ENCODE results near the gene PSMB11. TPM values are rescaled to one million over a fixed set of nuclear protein-coding genes. Genes with fewer than 3 reads are reported as not detected.
"Not testable (repeated sequence)": the region's sequence is repeated elsewhere in the genome, so short reads cannot be mapped to it uniquely, and the experiment has no call there.

Gene PSMB11
- total and polyA plus RNA-seq, 2 experiments from 2014 or later = not detected

DNA sequence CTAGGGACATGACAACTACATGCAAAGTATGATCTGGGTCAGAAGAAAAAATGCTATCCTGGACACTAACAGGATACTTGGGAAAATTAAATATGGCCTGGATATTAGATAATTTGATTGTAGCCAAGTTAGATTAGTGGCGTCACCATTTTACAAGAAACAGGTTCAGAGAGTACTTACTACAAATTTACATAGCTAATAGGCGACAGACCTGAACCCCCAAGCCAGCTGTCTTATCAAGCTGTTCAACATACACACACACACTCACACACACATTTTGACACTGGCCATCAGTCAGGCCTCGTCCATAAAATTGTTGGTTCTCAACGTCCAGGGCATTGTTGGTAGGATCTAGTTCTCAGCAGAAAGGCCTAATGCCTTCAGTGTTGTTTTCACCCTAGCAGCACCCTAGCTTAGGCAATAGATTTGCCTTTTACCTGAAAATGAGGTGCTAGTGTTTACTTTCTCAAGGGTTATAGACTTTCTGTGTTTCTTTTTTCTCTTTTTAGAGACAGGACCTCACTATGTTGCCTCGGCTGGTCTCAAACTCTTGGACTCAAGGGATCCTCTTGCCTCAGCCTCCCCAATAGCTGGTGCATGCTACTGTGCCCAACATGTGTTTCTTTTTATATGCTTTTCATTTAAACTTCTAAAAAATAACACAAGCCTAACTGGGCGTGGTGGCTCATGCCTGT is 28.8 kb upstream of the PSMB11 start:
- Histone ChIP-seq H3K4me2 (no peak overlapping the region), H3K4me3 (no peak overlapping the region), H4K20me1 (ENCODE audit: insufficient read depth, poor library complexity, severe bottlenecking) (no peaks in the 10 kb centered on the region), H3K79me2 (peaks cover 8% of the 10 kb centered on the region), H3K9me2 (replicated peaks; ENCODE audit: insufficient read depth) (no peaks in the 10 kb centered on the region), H3K36me3 (replicated peaks; ENCODE audit: insufficient read depth, low read depth) (no peaks in the 10 kb centered on the region), H2AFZ (no peak overlapping the region), H3K4me1 (ENCODE audit: insufficient read depth) (peaks cover 7% of the 10 kb centered on the region), H3K9me3 (ENCODE audit: low read depth) (no peaks in the 10 kb centered on the region), H3K27ac (no peak overlapping the region), H3K27me3 (no peaks in the 10 kb centered on the region)
- TF ChIP-seq EZH2phosphoT487 (IDR thresholded peaks at IDR 0.05; ENCODE audit: low read depth, severe bottlenecking, unreplicated experiment) (no peak), EZH2 (IDR thresholded peaks at IDR 0.05; ENCODE audit: borderline replicate concordance) (no peak)
- TF ChIP-seq, protein P1, sequence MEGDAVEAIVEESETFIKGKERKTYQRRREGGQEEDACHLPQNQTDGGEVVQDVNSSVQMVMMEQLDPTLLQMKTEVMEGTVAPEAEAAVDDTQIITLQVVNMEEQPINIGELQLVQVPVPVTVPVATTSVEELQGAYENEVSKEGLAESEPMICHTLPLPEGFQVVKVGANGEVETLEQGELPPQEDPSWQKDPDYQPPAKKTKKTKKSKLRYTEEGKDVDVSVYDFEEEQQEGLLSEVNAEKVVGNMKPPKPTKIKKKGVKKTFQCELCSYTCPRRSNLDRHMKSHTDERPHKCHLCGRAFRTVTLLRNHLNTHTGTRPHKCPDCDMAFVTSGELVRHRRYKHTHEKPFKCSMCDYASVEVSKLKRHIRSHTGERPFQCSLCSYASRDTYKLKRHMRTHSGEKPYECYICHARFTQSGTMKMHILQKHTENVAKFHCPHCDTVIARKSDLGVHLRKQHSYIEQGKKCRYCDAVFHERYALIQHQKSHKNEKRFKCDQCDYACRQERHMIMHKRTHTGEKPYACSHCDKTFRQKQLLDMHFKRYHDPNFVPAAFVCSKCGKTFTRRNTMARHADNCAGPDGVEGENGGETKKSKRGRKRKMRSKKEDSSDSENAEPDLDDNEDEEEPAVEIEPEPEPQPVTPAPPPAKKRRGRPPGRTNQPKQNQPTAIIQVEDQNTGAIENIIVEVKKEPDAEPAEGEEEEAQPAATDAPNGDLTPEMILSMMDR (IDR thresholded peaks at IDR 0.05; ENCODE audit: poor library complexity) = no peak
- WGBS (ENCODE audit: low lambda C conversion rate, missing lambda C conversion rate) = 70% methylated on average over 6 of the region's 6 CpGs
- DNase-seq (ENCODE audit: low spot score) = no peak

DNA sequence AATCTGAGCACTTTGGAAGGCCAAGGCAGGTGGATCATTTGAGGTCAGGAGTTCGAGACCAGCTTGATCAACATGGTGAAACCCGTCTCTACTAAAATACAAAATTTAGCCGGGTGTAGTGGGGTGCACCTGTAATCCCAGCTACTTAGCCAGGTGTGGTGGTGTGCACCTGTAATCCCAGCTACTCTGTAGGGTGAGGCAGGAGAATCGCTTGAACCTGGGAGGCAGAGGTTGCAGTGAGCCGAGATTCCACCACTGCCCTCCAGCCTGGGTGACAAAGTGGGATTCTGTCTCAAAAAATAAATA is 28.3 kb upstream of the PSMB11 start:
- H2AFZ ChIP-seq; H3K36me3 ChIP-seq (replicated peaks; ENCODE audit: insufficient read depth, low read depth); H3K4me1 ChIP-seq (ENCODE audit: insufficient read depth); DNase-seq (ENCODE audit: low spot score); H4K20me1 ChIP-seq (ENCODE audit: insufficient read depth, poor library complexity, severe bottlenecking); H3K9me2 ChIP-seq (replicated peaks; ENCODE audit: insufficient read depth); H3K27ac ChIP-seq; H3K27me3 ChIP-seq; H3K9me3 ChIP-seq (ENCODE audit: low read depth); H3K4me2 ChIP-seq; H3K79me2 ChIP-seq; H3K4me3 ChIP-seq: not testable (repeated sequence)
- 94% methylated on average over 5 of the region's 5 CpGs for WGBS (ENCODE audit: low lambda C conversion rate, missing lambda C conversion rate)

DNA sequence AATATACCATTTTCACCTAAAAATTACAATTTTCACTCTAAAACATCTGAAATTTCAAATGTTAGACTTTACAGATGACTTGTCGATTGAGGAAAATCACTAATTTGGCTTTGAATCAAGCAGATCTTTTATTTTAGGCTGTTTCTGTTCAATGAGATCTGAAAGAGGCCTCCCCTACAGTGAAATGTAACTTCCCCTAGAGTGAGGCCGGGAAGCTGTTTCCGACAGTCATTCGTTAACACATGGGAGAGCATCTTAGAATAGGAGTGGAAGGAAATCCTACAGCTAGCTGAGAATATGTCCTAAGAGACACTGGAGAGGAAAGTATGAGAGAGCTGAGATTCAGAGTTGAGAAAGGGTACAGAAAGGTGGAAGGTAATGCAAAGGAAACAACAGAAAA is 26.4 kb upstream of the PSMB11 start:
- Histone ChIP-seq H3K9me3 (ENCODE audit: low read depth) (no peaks in the 10 kb centered on the region), H3K4me1 (ENCODE audit: insufficient read depth) (no peaks in the 10 kb centered on the region), H3K4me3 (no peak overlapping the region), H3K9me2 (replicated peaks; ENCODE audit: insufficient read depth) (no peaks in the 10 kb centered on the region), H3K79me2 (no peaks in the 10 kb centered on the region), H3K36me3 (replicated peaks; ENCODE audit: insufficient read depth, low read depth) (no peaks in the 10 kb centered on the region), H2AFZ (no peak overlapping the region), H3K27me3 (no peaks in the 10 kb centered on the region), H3K4me2 (no peak overlapping the region), H4K20me1 (ENCODE audit: insufficient read depth, poor library complexity, severe bottlenecking) (no peaks in the 10 kb centered on the region), H3K27ac (no peak overlapping the region)
- no peak for DNase-seq (ENCODE audit: low spot score)
- TF ChIP-seq EZH2phosphoT487 (IDR thresholded peaks at IDR 0.05; ENCODE audit: low read depth, severe bottlenecking, unreplicated experiment) (no peak), EZH2 (IDR thresholded peaks at IDR 0.05; ENCODE audit: borderline replicate concordance) (no peak)
- TF ChIP-seq, protein P1 (IDR thresholded peaks at IDR 0.05; ENCODE audit: poor library complexity) = no peak
- 94% methylated on average over 4 of the region's 4 CpGs for WGBS (ENCODE audit: low lambda C conversion rate, missing lambda C conversion rate)

DNA sequence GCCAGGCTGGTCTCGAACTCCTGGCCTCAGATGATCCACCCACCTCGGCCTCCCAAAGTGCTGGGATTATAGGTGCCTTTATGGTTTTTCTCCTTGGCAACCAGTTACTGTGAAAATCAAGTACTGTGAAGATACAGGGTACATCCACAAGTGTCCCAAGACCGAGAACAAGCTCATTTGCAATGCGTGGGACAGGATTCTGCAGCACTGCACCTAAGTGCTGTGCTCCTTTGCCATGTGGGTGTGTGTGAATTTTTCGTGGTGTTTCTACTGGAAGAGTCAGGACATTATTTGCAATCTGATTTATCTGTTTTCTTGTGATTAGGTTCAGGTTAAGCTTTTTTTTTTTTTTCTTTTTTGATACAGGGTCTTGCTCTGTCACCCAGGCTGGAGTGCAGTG is 24.9 kb upstream of the PSMB11 start:
- TF ChIP-seq EZH2phosphoT487 (IDR thresholded peaks at IDR 0.05; ENCODE audit: low read depth, severe bottlenecking, unreplicated experiment) (no peak), EZH2 (IDR thresholded peaks at IDR 0.05; ENCODE audit: borderline replicate concordance) (no peak)
- Histone ChIP-seq H2AFZ (no peak overlapping the region), H3K79me2 (no peaks in the 10 kb centered on the region), H3K9me2 (replicated peaks; ENCODE audit: insufficient read depth) (no peaks in the 10 kb centered on the region), H3K4me2 (no peak overlapping the region), H3K9me3 (ENCODE audit: low read depth) (no peaks in the 10 kb centered on the region), H3K27me3 (no peaks in the 10 kb centered on the region), H3K4me1 (ENCODE audit: insufficient read depth) (no peaks in the 10 kb centered on the region), H3K27ac (no peak overlapping the region), H4K20me1 (ENCODE audit: insufficient read depth, poor library complexity, severe bottlenecking) (no peaks in the 10 kb centered on the region), H3K4me3 (no peak overlapping the region), H3K36me3 (replicated peaks; ENCODE audit: insufficient read depth, low read depth) (no peaks in the 10 kb centered on the region)
- no peak for DNase-seq (ENCODE audit: low spot score)
- WGBS (ENCODE audit: low lambda C conversion rate, missing lambda C conversion rate) = 90% methylated on average over 5 of the region's 5 CpGs

All from hepatocyte (in vitro differentiated cells).